ENCODE measurements around the gene MINK1. TPM values are rescaled to one million over a fixed set of nuclear protein-coding genes. Genes with fewer than 3 reads are reported as not detected.
A peak's percentile ranks its signal among the peaks of the same experiment; 100 is the strongest.

Gene MINK1
- total and polyA plus RNA-seq, 2 of the 8 experiments (the other 6 are each of a cell fraction or from before 2014, with no cell fraction given), result 26.9 to 77.7 TPM

GRCh38 chr17:4860651-4861050 lies 27.5 kb downstream of the MINK1 start:
- peak overlapping the region; percentile 7 for H2BK120ac ChIP-seq (replicated peaks; ENCODE audit: low read depth, low read length)
- TF ChIP-seq PHF8 (conservative IDR thresholded peaks at IDR 0.05; ENCODE audit: low read depth, low read length) (no peak), SP2 (IDR thresholded peaks at IDR 0.05; ENCODE audit: low read length) (no peak)

More at GRCh38 chr17:4860651-4861050, 27.5 kb downstream of the MINK1 start:
- Histone ChIP-seq H3K4me2 (ENCODE audit: insufficient read depth in 1 of 2, low read depth in 2 of 2, low read length in 2 of 2) (peak overlapping the region; percentile 54 to 67; a peak in 2 of 4 replicates), H2BK12ac (ENCODE audit: low read depth, low read length) (peak overlapping the region; percentile 27), H3K9ac (replicated peaks in 1 of 4; ENCODE audit: extremely low read depth in 1 of 4, low read depth in 3 of 4, low read length in 3 of 4) (peak overlapping the region in 1 of 4 experiments; percentile 14; a peak in 1 of 7 replicates), H3K36me3 (ENCODE audit: control insufficient read depth in 2 of 4, insufficient read depth in 4 of 4, low read length in 3 of 4) (no peaks in the 10 kb centered on the region), H3K4ac (replicated peaks; ENCODE audit: insufficient read length, low read depth, low read length) (peak overlapping the region; percentile 10), H3K9me3 (ENCODE audit: insufficient read depth in 2 of 2, low read depth in 1 of 2, low read length in 1 of 2) (no peaks in the 10 kb centered on the region), H2BK15ac (ENCODE audit: low read length) (peak overlapping the region; percentile 0; the same call in 1 of the 2 replicates), H3K4me1 (replicated peaks in 1 of 4; ENCODE audit: control insufficient read depth in 3 of 4, insufficient read depth in 4 of 4, low read length in 3 of 4) (peaks cover 20 to 36% (median 28%) of the 10 kb centered on the region in 4 experiments), H3K14ac (ENCODE audit: insufficient read length) (no peak overlapping the region), H3K27me3 (replicated peaks in 1 of 4; ENCODE audit: control insufficient read depth in 3 of 4, extremely low read depth in 1 of 4, insufficient read depth in 3 of 4, low read length in 3 of 4) (no peaks in the 10 kb centered on the region), H3K23ac (ENCODE audit: insufficient read length) (no peak overlapping the region), H3K23me2 (ENCODE audit: low read depth, low read length) (no peaks in the 10 kb centered on the region), H4K91ac (replicated peaks; ENCODE audit: insufficient read length, low read length) (peak overlapping the region; percentile 13), H2AK5ac (ENCODE audit: low read depth, low read length) (peak overlapping the region; percentile 69; the same call in 1 of the 2 replicates), H3K79me1 (ENCODE audit: low read depth, low read length) (peaks cover 7% of the 10 kb centered on the region), H3K4me3 (ENCODE audit: extremely low read depth in 1 of 4, insufficient read depth in 2 of 4, low read depth in 3 of 4, low read length in 4 of 4) (peak overlapping the region in 1 of 4 experiments; percentile 42; a peak in 1 of 8 replicates), H3K27ac (ENCODE audit: low read depth, low read length) (no peak overlapping the region), H3K79me2 (ENCODE audit: control insufficient read depth in 1 of 2, insufficient read depth in 2 of 2, low read length in 2 of 2) (peaks cover 0 to 26% of the 10 kb centered on the region in 2 experiments; a peak in 2 of 4 replicates), H4K20me1 (replicated peaks in 1 of 2; ENCODE audit: control insufficient read depth in 1 of 2, insufficient read depth in 2 of 2, low read length in 2 of 2) (peaks cover 0 to 1% of the 10 kb centered on the region in 2 experiments), H2BK20ac (ENCODE audit: low read length) (no peak overlapping the region), H4K5ac (ENCODE audit: insufficient read length, low read depth, low read length) (no peak overlapping the region), H2AFZ (ENCODE audit: low read length) (no peak overlapping the region), H4K8ac (ENCODE audit: extremely low read depth, insufficient read depth, low read length) (no peak overlapping the region), H2BK5ac (ENCODE audit: low read depth, low read length) (0 out of 2 replicates have a peak overlapping the region, but pooled peaks have one; percentile 4), H3K18ac (ENCODE audit: extremely low read depth, low read length) (0 out of 2 replicates have a peak overlapping the region, but pooled peaks have one; percentile 17), H3K56ac (replicated peaks; ENCODE audit: insufficient read length, low read depth, low read length) (no peak overlapping the region)
- POLR2A ChIA-PET (ENCODE audit: partially characterized antibody), result interaction anchor here (0.8 to 2.7 kb wide), 9 partner anchors 12 to 157 kb away, joined by 3 to 10 read pairs (median 4); partner anchors contain the start of gene PELP1
- 80% methylated on average over 9 of the region's 9 CpGs; no CpG with 5 or more reads in 1 of the 2 experiments for WGBS, 2 experiments (ENCODE audit: extremely low coverage in 1 of 2, insufficient coverage in 1 of 2, insufficient read length in 1 of 2, insufficient replicate concordance in 2 of 2, low coverage in 1 of 2, low lambda C conversion rate in 2 of 2, missing lambda C conversion rate in 1 of 2)
- FAIRE-seq, result no peak
- CTCF ChIA-PET (ENCODE audit: partially characterized antibody), result interaction anchor here (0.6 to 5.5 kb wide), 8 partner anchors 10 to 45 kb away, joined by 3 to 34 read pairs (median 4); no protein-coding TSS in a partner anchor
- DNase-seq (ENCODE audit: low read depth in 1 of 2, low spot score in 2 of 2), result no peak
